ENCODE measurements around the gene CCDC149.

DNA sequence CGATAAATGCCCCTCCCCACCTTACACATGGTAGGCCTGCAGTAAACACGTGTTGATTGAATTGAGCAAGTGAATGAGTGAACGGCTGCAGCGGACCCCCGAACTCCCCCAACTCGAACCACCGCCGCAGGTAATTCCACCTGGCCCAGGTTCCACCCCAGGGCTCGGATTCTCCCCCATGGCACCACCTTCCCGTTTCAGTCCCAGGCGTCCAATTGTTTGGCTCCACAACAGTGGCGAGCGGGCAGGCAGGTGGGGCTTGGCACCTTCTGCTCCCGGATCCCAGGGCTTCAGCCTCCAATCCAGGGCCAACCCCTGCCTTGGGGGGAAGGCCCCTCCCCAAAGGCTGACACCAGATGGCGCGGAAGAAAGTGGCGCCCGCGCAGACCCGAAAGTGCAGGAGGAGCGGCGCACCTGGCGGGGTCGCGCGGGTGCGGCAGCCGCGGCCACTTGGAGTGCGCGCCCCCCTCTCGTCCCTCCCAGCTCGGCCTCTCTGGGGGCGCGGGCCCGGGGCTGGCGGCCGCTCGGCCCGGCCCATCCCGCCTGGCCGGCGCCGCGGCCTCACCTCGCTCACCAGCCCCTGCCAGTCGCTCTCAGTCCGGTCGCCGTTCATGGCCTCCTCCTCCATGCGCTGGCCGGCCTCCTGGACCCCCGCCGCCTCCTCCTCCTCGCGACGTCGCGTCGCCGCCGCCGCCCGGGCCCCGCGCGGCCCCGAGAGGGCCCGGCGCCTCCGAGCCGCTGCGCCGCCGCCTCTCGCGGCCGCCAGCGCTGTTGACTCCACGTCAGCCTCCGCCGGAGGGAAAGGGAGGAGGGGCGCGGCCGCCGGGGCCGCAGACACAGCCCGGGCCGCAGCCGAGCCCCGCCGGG lies at the start of gene CCDC149:
- no peak for TF ChIP-seq EZH2 (IDR thresholded peaks at IDR 0.05; ENCODE audit: borderline replicate concordance, low read length)
- TF ChIP-seq, protein P1, sequence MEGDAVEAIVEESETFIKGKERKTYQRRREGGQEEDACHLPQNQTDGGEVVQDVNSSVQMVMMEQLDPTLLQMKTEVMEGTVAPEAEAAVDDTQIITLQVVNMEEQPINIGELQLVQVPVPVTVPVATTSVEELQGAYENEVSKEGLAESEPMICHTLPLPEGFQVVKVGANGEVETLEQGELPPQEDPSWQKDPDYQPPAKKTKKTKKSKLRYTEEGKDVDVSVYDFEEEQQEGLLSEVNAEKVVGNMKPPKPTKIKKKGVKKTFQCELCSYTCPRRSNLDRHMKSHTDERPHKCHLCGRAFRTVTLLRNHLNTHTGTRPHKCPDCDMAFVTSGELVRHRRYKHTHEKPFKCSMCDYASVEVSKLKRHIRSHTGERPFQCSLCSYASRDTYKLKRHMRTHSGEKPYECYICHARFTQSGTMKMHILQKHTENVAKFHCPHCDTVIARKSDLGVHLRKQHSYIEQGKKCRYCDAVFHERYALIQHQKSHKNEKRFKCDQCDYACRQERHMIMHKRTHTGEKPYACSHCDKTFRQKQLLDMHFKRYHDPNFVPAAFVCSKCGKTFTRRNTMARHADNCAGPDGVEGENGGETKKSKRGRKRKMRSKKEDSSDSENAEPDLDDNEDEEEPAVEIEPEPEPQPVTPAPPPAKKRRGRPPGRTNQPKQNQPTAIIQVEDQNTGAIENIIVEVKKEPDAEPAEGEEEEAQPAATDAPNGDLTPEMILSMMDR (conservative IDR thresholded peaks at IDR 0.05 in 1 of 2, IDR thresholded peaks at IDR 0.05 in 1 of 2; ENCODE audit: extremely low read depth in 1 of 2, insufficient read depth in 1 of 2, low read depth in 1 of 2, low read length in 2 of 2), result peak in 1 of 2 donors; percentile 8

Measured in mammary epithelial cell (primary cell).